T-helper 1 cell treated with Interleukin-12 subunit alpha and Interleukin-12 subunit beta and Interleukin-4 antibody, amounts not matched to agents 30 μg/mL and 1 μg/mL, for 36 hours (primary cell): Measurements from ENCODE around the gene DLGAP1.
A peak's percentile ranks its signal among the peaks of the same experiment; 100 is the strongest.

Source experiments
- H3K27ac Mint-ChIP-seq: one replicate; pipeline ENCODE4 v1.8.0; 2021; ENCODE audit warnings: mild to moderate bottlenecking, mixed read lengths
- H3K27me3 Mint-ChIP-seq: one replicate; pipeline ENCODE4 v1.8.0; 2021; ENCODE audit warnings: low read depth, mixed read lengths
- H3K36me3 Mint-ChIP-seq: one replicate; pipeline ENCODE4 v1.8.0; 2021; ENCODE audit warnings: low read depth, mixed read lengths
- H3K4me1 Mint-ChIP-seq: one replicate; pipeline ENCODE4 v1.8.0; 2021; ENCODE audit warnings: low read depth, mixed read lengths
- H3K4me3 Mint-ChIP-seq: one replicate; pipeline ENCODE4 v1.8.0; 2021; ENCODE audit warnings: mild to moderate bottlenecking, moderate library complexity, mixed read lengths
- H3K9me3 Mint-ChIP-seq: one replicate; pipeline ENCODE4 v1.8.0; 2021; ENCODE audit warnings: mixed read lengths

Gene DLGAP1

DNA sequence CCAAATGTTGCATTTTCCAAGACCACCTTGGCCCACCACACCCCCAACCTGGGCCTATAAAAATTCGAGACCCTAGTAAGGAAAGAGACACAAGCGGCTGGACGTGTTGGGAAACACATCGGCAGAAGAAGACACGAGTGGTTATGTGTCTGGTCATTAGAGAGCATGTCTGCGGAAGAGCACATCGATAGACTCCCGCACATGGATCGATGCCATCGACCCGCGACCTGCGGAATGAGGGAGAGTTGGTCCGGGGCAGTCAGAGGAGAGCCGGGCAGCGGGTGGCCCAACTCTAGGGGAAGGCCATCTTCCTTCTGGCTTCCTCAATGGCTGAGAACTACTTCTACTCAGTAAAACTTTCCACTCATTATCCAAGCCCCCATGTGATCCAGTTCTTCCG is 785.7 kb downstream of the DLGAP1 start:
- H3K4me3 Mint-ChIP-seq: no peak overlapping the region
- peaks cover 12% of the 10 kb centered on the region for H3K4me1 Mint-ChIP-seq
- no peak overlapping the region for H3K27ac Mint-ChIP-seq
- H3K36me3 Mint-ChIP-seq: no peaks in the 10 kb centered on the region
- no peaks in the 10 kb centered on the region for H3K9me3 Mint-ChIP-seq
- H3K27me3 Mint-ChIP-seq: peaks cover 21% of the 10 kb centered on the region

DNA sequence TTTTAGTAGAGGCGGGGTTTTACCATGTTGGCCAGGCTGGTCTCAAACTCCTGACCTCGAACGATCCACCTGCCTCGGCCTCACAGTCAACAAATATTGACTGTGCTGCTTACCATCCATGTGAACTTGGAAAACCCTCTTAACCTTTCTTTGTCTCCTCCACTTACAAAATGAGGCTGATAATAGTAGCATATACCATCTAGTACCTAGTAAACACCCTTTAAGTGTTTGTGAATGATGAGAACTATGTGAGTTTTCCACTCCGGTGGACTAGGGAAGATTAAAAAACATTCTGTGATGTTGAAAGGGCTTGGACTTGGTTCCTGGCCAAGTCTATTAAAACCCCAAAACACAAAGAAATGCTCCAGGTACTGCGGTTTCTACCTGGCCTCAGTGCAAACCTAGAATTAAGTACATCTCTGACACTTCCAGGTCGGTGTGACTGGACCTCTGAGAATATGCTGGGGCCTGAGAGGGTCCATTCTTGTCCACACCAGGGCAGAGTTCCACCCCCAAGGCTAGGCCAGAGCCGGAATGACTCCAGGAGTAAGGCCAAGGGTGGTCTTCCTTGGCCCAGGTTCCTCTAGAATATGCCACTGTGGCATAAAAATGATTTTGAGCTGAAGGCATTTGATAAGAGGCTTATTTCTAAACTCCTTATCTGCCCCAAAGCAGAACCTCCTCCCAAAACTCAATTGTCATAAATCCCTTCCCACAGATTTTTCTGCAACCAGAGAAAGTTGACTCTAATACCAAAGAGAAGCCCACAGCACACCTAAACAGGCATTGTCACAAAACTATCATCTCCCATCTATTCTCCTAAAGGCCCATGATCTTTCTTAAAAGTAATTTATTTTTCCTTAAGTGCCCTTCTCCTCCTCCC is 787.6 kb downstream of the DLGAP1 start:
- peaks cover 16% of the 10 kb centered on the region for H3K4me1 Mint-ChIP-seq
- H3K36me3 Mint-ChIP-seq: no peaks in the 10 kb centered on the region
- H3K4me3 Mint-ChIP-seq: no peak overlapping the region
- peaks cover 2% of the 10 kb centered on the region for H3K9me3 Mint-ChIP-seq
- peaks cover 14% of the 10 kb centered on the region for H3K27me3 Mint-ChIP-seq
- no peak overlapping the region for H3K27ac Mint-ChIP-seq

DNA sequence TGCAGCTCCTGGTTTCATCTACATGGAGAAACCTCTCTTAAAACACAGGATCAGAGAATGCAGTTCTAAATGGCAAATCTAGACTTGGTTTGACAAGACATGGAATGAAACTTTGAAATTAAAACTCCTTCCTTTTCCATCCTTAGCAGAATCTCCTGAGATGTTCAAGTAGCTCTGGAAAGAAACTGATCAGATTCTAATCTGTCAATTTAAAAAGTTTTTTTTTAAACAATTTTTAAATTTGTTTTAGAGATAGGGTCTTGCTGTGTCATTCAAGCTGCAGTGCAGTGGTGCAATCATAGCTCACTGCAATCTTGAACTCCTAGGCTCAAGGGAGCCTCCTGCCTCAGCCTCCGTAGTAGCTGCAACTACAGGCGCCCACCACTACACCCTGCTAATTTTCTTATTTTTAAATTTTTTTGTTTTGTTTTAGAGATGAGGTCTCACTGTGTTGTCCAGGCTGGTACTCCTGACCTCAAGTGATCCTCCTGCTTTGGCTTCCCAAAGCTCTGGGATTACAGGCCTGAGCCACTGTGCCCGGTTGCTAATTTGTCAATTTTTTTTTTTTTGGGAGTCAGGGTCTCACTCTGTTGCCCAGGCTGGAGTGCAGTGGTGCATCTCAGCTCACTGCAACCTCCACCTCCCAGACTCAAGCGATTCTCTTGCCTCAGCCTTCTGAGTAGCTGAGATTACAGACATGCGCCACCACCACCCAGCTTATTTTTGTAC is 788.4 kb downstream of the DLGAP1 start:
- Mint-ChIP-seq H3K27ac (no peak overlapping the region), H3K27me3 (peaks cover 14% of the 10 kb centered on the region), H3K4me1 (peaks cover 22% of the 10 kb centered on the region), H3K9me3 (peaks cover 8% of the 10 kb centered on the region), H3K4me3 (no peak overlapping the region), H3K36me3 (no peaks in the 10 kb centered on the region)

DNA sequence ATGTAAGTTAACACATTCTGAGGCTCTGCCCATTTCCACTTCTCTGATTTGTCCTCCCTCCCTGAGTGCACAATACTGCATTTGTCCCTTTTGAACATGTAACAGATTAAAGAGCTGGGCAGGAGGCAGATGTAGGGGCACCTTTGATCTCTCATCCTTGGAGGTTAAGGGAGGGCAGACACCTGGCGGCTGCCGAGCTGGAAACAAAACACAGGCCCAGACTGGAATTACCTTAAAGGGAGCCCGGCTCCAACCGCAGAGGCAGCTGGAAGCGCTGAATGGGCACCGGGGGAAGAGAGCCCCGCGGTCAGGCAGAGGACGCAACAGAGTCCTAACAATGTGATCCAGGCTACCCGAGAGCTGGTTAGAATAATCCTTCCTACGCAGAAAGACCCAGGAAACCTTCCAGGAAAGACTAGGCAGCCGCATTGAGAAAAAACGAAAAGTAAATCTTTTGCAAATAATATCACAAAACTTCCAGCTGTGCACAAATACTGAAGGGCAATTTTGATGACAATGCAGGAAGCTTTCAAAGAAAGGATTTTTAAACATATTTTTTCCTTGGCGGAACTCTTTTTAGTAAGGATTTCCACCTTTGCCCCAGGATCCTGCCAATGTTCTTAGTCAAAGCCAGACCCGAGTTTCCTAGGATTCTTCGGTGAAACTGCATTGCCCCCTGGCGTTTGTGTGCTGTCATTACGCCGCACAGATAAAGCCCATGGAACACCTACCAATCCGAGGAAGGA is 789.2 kb downstream of the DLGAP1 start:
- Mint-ChIP-seq H3K36me3 (no peaks in the 10 kb centered on the region), H3K27me3 (peaks cover 11% of the 10 kb centered on the region), H3K4me1 (peaks cover 27% of the 10 kb centered on the region), H3K4me3 (peak overlapping the region; percentile 47), H3K27ac (no peak overlapping the region), H3K9me3 (peaks cover 8% of the 10 kb centered on the region)

DNA sequence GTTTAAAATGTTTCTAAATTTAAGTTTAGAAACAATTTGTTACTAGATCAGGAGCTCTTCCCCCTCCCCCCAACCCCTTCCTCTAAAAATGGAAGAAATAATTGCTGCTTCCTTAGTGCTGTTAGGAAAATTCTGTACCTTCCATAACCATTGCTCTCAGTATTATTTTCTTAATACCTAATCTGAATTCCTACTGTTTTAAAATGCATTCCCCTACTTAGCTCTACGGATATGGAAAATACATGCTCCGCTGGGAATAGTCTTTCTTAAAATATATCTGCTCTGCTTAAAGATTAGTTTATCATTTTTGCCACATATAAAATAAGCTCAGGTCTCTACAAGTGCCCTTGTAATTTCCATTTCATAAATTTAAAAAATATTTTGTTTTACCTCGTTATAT is 789.9 kb downstream of the DLGAP1 start:
- Mint-ChIP-seq H3K27me3 (peaks cover 6% of the 10 kb centered on the region), H3K9me3 (peaks cover 8% of the 10 kb centered on the region), H3K36me3 (no peaks in the 10 kb centered on the region), H3K4me3 (no peak overlapping the region), H3K4me1 (peaks cover 34% of the 10 kb centered on the region), H3K27ac (no peak overlapping the region)

DNA sequence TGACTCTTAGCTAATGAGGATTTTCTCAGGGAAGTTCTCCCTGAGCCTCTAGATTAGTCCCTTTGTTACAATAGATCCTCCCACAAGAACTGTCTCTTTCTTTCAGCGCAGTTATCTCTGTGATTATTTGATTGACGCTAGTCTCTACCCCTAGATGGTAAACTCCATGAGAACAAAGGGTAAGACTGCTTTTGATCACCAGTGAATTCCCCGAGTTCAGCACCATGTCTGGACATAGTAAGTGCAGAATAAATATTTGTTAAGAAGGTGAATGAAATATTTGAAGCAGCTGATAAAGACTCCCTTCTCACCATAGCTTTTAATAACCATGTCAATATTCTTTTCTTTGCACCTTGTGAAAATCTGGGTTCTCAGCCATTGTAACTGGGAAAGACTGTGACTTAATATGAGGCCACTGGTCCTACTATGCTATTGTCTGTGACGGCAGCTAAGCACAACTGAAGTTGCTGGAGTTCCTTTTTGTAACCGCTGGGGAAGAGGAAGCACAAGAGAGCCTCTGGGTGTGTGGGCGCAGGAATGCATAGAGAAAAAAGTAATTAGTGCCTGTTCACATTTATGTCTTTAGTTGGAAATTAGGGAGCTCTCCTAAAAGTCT is 790.4 kb downstream of the DLGAP1 start:
- no peaks in the 10 kb centered on the region for H3K36me3 Mint-ChIP-seq
- H3K27me3 Mint-ChIP-seq: peaks cover 3% of the 10 kb centered on the region
- H3K27ac Mint-ChIP-seq: peak overlapping the region; percentile 24
- no peak overlapping the region for H3K4me3 Mint-ChIP-seq
- H3K9me3 Mint-ChIP-seq: peaks cover 8% of the 10 kb centered on the region
- peaks cover 37% of the 10 kb centered on the region for H3K4me1 Mint-ChIP-seq

DNA sequence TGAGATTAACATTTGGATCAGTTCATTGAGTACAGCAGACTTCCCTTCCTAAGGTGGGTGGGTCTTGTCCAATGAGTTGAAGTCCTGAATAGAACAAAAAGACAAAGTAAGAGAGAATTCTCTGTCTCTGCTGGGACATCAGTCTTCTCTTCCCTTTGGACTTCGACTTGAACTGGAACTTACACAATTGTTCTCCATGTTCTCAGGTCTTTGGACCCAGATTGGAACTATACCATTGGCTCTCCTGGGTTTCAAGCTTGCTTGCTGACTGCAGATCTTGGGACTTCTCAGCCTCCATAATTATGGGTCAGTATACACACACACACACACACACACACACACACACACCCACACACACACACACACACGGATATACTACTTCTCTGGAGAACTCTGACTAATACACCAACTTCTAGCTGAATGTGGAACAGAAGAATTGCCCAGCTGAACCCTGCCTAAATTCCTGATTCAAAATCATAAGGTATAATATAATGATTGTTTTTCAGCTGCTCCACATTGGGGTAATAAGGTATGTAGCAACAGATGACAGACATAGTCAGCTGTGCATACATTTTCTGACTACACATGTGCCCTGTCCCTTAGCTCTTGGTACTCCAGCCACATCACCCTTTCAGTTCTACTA is 791.1 kb downstream of the DLGAP1 start:
- Mint-ChIP-seq H3K27ac (peak overlapping the region; percentile 4), H3K4me1 (peaks cover 37% of the 10 kb centered on the region), H3K4me3 (no peak overlapping the region), H3K9me3 (peaks cover 8% of the 10 kb centered on the region), H3K27me3 (peaks cover 2% of the 10 kb centered on the region), H3K36me3 (no peaks in the 10 kb centered on the region)

DNA sequence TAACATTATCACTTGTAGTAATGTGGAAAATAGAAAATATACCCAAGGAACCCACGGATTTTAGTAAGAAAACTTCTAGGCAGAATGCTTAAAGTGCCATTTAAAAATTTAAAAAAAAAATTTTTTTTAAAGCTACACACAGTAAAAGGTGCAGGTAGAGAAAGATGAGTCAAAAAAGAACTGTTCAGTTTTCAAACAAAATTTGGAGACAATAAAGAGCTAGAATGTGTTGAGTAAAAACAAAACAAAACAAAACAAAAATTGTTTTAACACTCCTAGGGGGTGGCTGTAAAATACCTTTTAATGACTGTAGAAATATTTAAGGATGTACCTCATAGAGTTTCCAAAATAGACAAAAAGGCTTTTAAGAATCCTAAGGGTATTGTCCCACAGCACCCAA is 793.1 kb downstream of the DLGAP1 start:
- peaks cover 8% of the 10 kb centered on the region for H3K9me3 Mint-ChIP-seq
- no peaks in the 10 kb centered on the region for H3K36me3 Mint-ChIP-seq
- H3K4me3 Mint-ChIP-seq: no peak overlapping the region
- no peak overlapping the region for H3K27ac Mint-ChIP-seq
- H3K4me1 Mint-ChIP-seq: peaks cover 37% of the 10 kb centered on the region
- H3K27me3 Mint-ChIP-seq: no peaks in the 10 kb centered on the region

DNA sequence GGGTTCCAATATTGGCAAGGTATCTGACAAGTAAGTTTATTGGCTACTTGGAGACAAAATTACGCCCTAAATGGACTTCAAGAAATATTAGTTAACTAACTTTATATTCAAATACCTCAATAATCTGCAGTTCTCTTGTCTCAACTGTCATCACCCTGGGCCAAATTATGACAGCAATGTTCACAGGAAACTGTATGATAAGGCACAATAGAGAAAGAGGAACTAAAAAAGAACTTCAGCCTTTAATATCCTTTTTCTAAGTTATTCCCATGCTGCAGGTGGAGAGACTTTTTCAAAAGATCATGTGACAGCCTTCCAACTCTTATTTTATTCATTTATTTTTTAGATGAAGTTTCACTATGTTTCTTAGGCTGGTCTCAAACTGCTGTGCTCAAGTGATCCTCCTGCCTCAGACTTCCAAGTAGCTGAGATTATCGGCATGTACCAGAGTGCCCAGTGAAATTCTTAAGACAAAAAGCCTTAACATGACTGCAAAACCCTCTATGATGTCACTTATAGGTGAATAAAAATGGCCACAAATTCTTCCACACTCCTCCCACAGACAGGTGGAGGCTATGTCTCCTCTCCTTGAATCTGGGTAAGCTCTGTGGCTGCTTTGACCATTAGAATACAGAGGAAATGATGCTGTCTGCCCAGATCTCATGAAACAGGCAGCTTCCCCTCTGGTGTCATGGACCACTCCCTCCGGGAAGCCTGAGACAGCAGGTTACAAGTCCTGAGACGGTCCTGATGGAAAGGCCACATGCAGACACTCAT is 794.2 kb downstream of the DLGAP1 start:
- Mint-ChIP-seq H3K4me1 (peaks cover 36% of the 10 kb centered on the region), H3K4me3 (no peak overlapping the region), H3K27me3 (no peaks in the 10 kb centered on the region), H3K36me3 (no peaks in the 10 kb centered on the region), H3K9me3 (peaks cover 8% of the 10 kb centered on the region), H3K27ac (peak overlapping the region; percentile 49)

DNA sequence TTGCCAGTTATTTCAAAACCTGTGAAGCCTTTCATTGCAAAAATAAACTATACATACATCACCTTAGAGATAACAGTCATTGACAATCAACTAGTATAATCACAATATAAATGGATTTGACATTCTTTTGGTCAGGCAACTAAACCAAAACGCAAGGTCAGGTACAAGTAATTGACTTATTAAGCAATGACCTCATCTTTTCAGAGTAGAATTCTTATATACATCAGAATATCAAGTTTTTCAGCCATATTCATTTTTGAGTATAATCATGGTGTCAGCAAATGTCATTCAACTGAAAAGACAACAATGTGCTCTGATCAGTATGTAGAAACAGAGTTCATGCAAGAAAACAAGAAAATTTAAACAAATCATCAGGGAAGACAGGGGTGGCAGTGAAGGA is 796.6 kb downstream of the DLGAP1 start:
- Mint-ChIP-seq H3K36me3 (no peaks in the 10 kb centered on the region), H3K27me3 (no peaks in the 10 kb centered on the region), H3K27ac (no peak overlapping the region), H3K4me1 (peaks cover 36% of the 10 kb centered on the region), H3K4me3 (no peak overlapping the region), H3K9me3 (peaks cover 8% of the 10 kb centered on the region)

DNA sequence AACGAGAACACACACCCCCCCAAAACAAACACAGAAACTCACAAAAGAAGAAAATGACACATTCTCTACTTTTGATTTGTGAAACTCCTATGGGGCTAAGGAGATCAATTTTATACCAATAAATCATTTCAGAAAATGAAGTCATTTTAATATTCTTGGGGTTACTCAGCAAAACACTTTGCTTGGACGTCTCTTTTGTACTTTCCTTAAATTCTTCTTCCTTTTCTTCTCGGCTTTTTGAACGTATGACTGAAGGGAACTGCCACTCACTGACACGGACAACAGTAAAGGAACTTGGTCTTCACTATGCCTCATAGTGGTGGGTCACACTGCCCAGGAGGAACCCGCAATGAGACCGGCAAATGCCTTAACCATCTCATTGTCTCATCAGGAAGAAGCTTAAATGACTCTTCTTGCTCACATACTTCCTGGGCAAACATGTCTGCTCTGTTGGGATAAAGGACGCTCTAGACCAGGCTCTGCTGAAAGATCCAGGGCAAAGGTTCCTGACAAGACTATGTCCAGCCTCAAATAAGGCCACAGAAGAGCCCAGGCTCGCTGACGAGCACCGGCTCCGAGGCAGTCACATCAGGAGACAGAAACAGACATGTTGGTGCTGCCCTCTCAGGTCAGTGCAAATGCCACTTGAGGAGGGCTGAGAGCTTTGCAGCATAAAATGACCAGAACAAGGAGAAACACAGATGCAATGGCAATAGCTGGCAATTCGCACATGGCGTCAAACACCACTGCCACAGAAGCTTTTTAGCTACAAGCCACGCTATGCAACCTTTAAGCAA is 799.7 kb downstream of the DLGAP1 start:
- no peaks in the 10 kb centered on the region for H3K36me3 Mint-ChIP-seq
- H3K4me1 Mint-ChIP-seq: peaks cover 30% of the 10 kb centered on the region
- no peak overlapping the region for H3K27ac Mint-ChIP-seq
- no peaks in the 10 kb centered on the region for H3K9me3 Mint-ChIP-seq
- H3K27me3 Mint-ChIP-seq: no peaks in the 10 kb centered on the region
- no peak overlapping the region for H3K4me3 Mint-ChIP-seq

DNA sequence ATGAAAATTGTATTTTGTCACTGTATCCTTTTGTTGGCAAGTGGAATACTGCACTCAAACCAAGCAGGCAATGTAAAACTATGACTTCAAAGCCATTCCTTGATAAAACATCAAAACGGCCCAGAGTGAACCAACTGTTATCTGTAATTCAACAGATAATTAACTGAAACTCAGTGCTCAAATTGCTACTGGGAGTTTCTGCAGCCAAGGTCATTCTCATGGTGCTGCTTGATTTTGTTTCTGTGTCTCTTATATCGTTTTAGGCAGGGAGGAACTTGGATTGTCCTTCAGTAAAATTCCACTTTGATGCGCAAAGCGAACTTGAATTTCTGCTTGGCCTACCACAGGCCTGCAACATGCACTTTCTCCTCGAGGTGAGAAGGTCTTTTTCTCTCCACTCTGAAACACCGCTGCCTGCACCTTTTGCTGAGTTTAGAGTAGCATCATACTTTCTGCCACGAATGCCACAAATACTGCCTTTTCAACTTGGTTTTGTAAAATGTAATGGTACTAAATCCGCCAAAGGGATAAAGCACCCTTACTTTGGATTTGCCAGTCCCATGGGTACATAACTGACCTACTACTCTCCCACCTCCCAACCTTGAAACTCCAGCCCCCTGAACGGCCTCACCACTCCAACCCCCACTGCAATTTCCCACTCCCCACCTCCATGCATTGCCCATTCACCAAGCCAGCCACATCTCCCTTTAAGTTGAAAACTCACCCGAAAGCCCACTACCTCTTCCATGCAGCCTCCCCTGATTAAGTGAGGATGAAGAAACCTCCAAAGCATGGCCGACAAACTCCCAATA is 800.5 kb downstream of the DLGAP1 start:
- H3K4me3 Mint-ChIP-seq: no peak overlapping the region
- no peaks in the 10 kb centered on the region for H3K9me3 Mint-ChIP-seq
- H3K4me1 Mint-ChIP-seq: peaks cover 28% of the 10 kb centered on the region
- H3K27me3 Mint-ChIP-seq: no peaks in the 10 kb centered on the region
- H3K36me3 Mint-ChIP-seq: no peaks in the 10 kb centered on the region
- no peak overlapping the region for H3K27ac Mint-ChIP-seq
